GM21786 (cell line): ENCODE data around the gene BATF.

ENCODE experiments used
- ATAC-seq: cut with Tn5 transposase; IDR thresholded peaks from one replicate; pipeline ENCODE4 v1.9.1; 2021; ENCODE audit not compliant: unreplicated experiment

Gene BATF

GRCh38 chr14:75591987-75592575, 69.8 kb downstream of the BATF start:
- no peak for ATAC-seq

- ATAC-seq, result no peak
These were observed 73.0 kb downstream of the BATF start for GRCh38 chr14:75595226-75595625.
